Transverse colon (tissue), 4 donors: Measurements from ENCODE around the gene RUNX1. TPM values are rescaled to one million over a fixed set of nuclear protein-coding genes. Genes with fewer than 3 reads are reported as not detected.

Experiments used
- DNase-seq: peaks from one replicate; pipeline ENCODE4 v3.0.0-alpha.2; 2019
- H3K27ac ChIP-seq, 4 donors: fragments of 200-600 bp; sonication (generic); 2 replicates each; pipeline ENCODE4 v1.5.1; 2016 to 2018; ENCODE audit warnings: inconsistent platforms in 4 of 4
- H3K27me3 ChIP-seq: fragments of 200-600 bp; sonication (generic); 2 replicates; pipeline ENCODE4 v1.5.1; 2017; ENCODE audit warnings: inconsistent platforms
- H3K36me3 ChIP-seq, 4 donors: fragments of 200-600 bp; sonication (generic); 2 replicates each; pipeline ENCODE4 v1.5.1; 2017 to 2019; ENCODE audit warnings: inconsistent platforms in 4 of 4
- H3K4me1 ChIP-seq, 4 donors: fragments of 200-600 bp; sonication (generic); 2 replicates each; pipeline ENCODE4 v1.5.1; 2017 to 2020; ENCODE audit warnings: inconsistent platforms in 4 of 4
- H3K4me3 ChIP-seq, 4 donors: fragments of 200-600 bp; sonication (generic); 1 replicate in 1 of 4; 2 replicates in 3 of 4; pipeline versions ENCODE4 v1.5.1 to v1.6.1; 2017 to 2019; ENCODE audit warnings: inconsistent platforms in 4 of 4
- H3K9me3 ChIP-seq, 2 donors: fragments of 200-600 bp; sonication (generic); 2 replicates each; pipeline ENCODE4 v1.5.1; 2017 to 2019; ENCODE audit warnings: inconsistent platforms in 2 of 2
- CTCF ChIP-seq, 5 experiments: fragments of 200-600 bp in 3 of 5; fragments of 450-650 bp in 2 of 5; sonication (generic) in 3 of 5; IDR thresholded peaks; 1 replicate in 2 of 5; 2 replicates in 3 of 5; pipeline ENCODE4 v1.5.1; 2016 to 2017; ENCODE audit warnings: antibody characterized with exemption in 5 of 5, inconsistent platforms in 3 of 5, mild to moderate bottlenecking in 2 of 5, moderate library complexity in 1 of 5
- EP300 ChIP-seq: sonication (generic); formaldehyde crosslinking; IDR thresholded peaks from one replicate; pipeline ENCODE4 v1.6.1; 2017; ENCODE audit warnings: antibody characterized with exemption, low read depth
- POLR2A ChIP-seq: fragments of 450-650 bp; IDR thresholded peaks from one replicate; pipeline ENCODE4 v1.6.1; 2016; ENCODE audit warnings: antibody characterized with exemption, mild to moderate bottlenecking, moderate library complexity
- POLR2AphosphoS5 ChIP-seq, 3 donors: sonication (generic); formaldehyde crosslinking; IDR thresholded peaks; one replicate each; pipeline ENCODE4 v1.6.1; 2016; ENCODE audit warnings: antibody characterized with exemption in 3 of 3
- WGBS, 2 donors: methylation state at CpG; one replicate each; pipeline ENCODE4 v1.1.5; 2018; ENCODE audit warnings: low coverage in 1 of 2; 5-methylcytosine and 5-hydroxymethylcytosine counted together
- in situ Hi-C, 4 donors: fragments of 200-750 bp; cut with MboI; loops; one replicate each; pipeline versions ENCODE4 v1.15.0 to v1.15.1; 2017; ENCODE audit warnings: low sequenced_read_pairs in 3 of 4, low pct_ligation_motif_present in 1 of 4, low pct_unique_long_range_greater_than_20kb in 1 of 4
- intact Hi-C: fragments of 100-400 bp; cut with DNase I; formaldehyde crosslinking; loops from one replicate; pipeline ENCODE4 v1.15.1; 2023; ENCODE audit warnings: low total_unique reads
- total RNA-seq, 4 donors: library from RNA; depleted of rRNA; stranded (reverse); fragments of >200 nt; gene quantifications; one replicate each; pipeline ENCODE4 v1.1.0, GENCODE V29; 2016

The RUNX1 gene
- total RNA-seq, 4 donors from 2014 or later: 8.3 to 60.1 (median 34.7) TPM

- intact Hi-C loops: no loop called here
- no peak for TF ChIP-seq POLR2A
- peak in 1 of 5 experiments; percentile 12 for TF ChIP-seq CTCF (IDR thresholded peaks at IDR 0.05)
- Histone ChIP-seq H3K27ac (peak overlapping the region in 3 of 4 donors; percentile 18 to 32 (median 22)), H3K36me3 (peaks cover 0 to 5% (median 0%) of the 10 kb centered on the region in 4 donors), H3K4me3 (no peak overlapping the region), H3K4me1 (peaks cover 4 to 43% (median 21%) of the 10 kb centered on the region in 4 donors), H3K27me3 (no peaks in the 10 kb centered on the region), H3K9me3 (no peaks in the 10 kb centered on the region)
- WGBS, 2 donors: 48% methylated on average over 2 of the region's 2 CpGs; no CpG with 5 or more reads in 1 of the 2 donors
- no peak for DNase-seq
- in situ Hi-C loops: loop anchor here in 1 of 4 donors (10.0 kb wide), 1 partner anchor 73 kb away; no protein-coding TSS in a partner anchor
Observed at GRCh38 chr21:34801519-34802132, 247.5 kb downstream of the RUNX1 start.

- intact Hi-C loops (loop anchor here (1.0 kb wide), 1 partner anchor 21 kb away; no protein-coding TSS in a partner anchor), in situ Hi-C loops (loop anchor here in 1 of 4 donors (10.0 kb wide), 1 partner anchor 74 kb away; no protein-coding TSS in a partner anchor)
- no peak for DNase-seq
- peaks cover 0 to 5% (median 0%) of the 10 kb centered on the region in 4 donors for H3K36me3 ChIP-seq
- no peaks in the 10 kb centered on the region for H3K27me3 ChIP-seq
- 36 to 41% methylated on average over 7 of the region's 7 CpGs for WGBS, 2 donors
- peak overlapping the region in 3 of 4 donors; percentile 18 to 34 (median 22) for H3K27ac ChIP-seq
- no peaks in the 10 kb centered on the region for H3K9me3 ChIP-seq
- no peak for TF ChIP-seq CTCF (IDR thresholded peaks at IDR 0.05)
- peak in 1 of 3 donors; percentile 10 for TF ChIP-seq POLR2AphosphoS5 (IDR thresholded peaks at IDR 0.05)
- peaks cover 9 to 50% (median 28%) of the 10 kb centered on the region in 4 donors for H3K4me1 ChIP-seq
- no peak overlapping the region for H3K4me3 ChIP-seq
Observed at GRCh38 chr21:34800797-34801518, 248.1 kb downstream of the RUNX1 start.

- no peak for TF ChIP-seq CTCF (IDR thresholded peaks at IDR 0.05)
- no peak for TF ChIP-seq POLR2AphosphoS5 (IDR thresholded peaks at IDR 0.05)
- TF ChIP-seq POLR2A: no peak
- no peak for TF ChIP-seq EP300
- Histone ChIP-seq H3K27ac (no peak overlapping the region), H3K4me3 (no peak overlapping the region), H3K36me3 (peaks cover 0 to 5% (median 0%) of the 10 kb centered on the region in 4 donors), H3K27me3 (no peaks in the 10 kb centered on the region), H3K9me3 (no peaks in the 10 kb centered on the region), H3K4me1 (peaks cover 22 to 67% (median 42%) of the 10 kb centered on the region in 4 donors)
- no peak for DNase-seq
- 96% methylated on average over 6 of the region's 6 CpGs for WGBS, 2 donors
- in situ Hi-C loops (no loop called here), intact Hi-C loops (loop anchor here (10.0 kb wide), 1 partner anchor 86 kb away; no protein-coding TSS in a partner anchor)
Observed at GRCh38 chr21:34799092-34799491, 250.0 kb downstream of the RUNX1 start.

- Histone ChIP-seq H3K4me3 (no peak overlapping the region), H3K4me1 (peaks cover 22 to 68% (median 42%) of the 10 kb centered on the region in 4 donors), H3K36me3 (peaks cover 0 to 5% (median 0%) of the 10 kb centered on the region in 4 donors), H3K27ac (peak overlapping the region in 3 of 4 donors; percentile 77 to 79 (median 78)), H3K27me3 (no peaks in the 10 kb centered on the region), H3K9me3 (no peaks in the 10 kb centered on the region)
- intact Hi-C loops (loop anchor here (10.0 kb wide), 1 partner anchor 87 kb away; no protein-coding TSS in a partner anchor), in situ Hi-C loops (no loop called here)
- DNase-seq: no peak
- no peak for TF ChIP-seq CTCF (IDR thresholded peaks at IDR 0.05)
- TF ChIP-seq EP300: no peak
- no peak for TF ChIP-seq POLR2AphosphoS5 (IDR thresholded peaks at IDR 0.05)
- no peak for TF ChIP-seq POLR2A
- WGBS, 2 donors: 89% methylated on average over 3 to 8 of the region's 8 CpGs
Observed at GRCh38 chr21:34797921-34798535, 251.1 kb downstream of the RUNX1 start.
